HepG2 (cell line): ENCODE results near the gene RAX. TPM values are rescaled to one million over a fixed set of nuclear protein-coding genes. Genes with fewer than 3 reads are reported as not detected.

Source experiments
- ATAC-seq: fragments of 200-7000 bp; cut with Tn5 transposase; 3 replicates; pipeline ENCODE4 v1.9.1; 2020; ENCODE audit warnings: mild to moderate bottlenecking, moderate library complexity
- BruUV-seq: library from RNA; stranded (reverse); fragments of 400-500 nt; replicated peaks from 2 replicates; lab custom pipeline; 2021; lab: Mats Ljungman, UMichigan
- CTCF ChIA-PET: fragments of 300-600 bp; formaldehyde crosslinking; extraction: SDS; loops from one replicate; lab custom pipeline; 2021; ENCODE audit warnings: low total read pairs, inconsistent platforms, low intra/inter-chr PET ratio; lab: Yijun Ruan, JAX
- POLR2A ChIA-PET: fragments of 350-600 bp; sonication (Branson Sonifier 250); formaldehyde crosslinking; loops from one replicate; lab custom pipeline; 2020; ENCODE audit warnings: antibody characterized with exemption, inconsistent platforms; lab: Yijun Ruan, JAX
- DNase-seq: peaks from one replicate; pipeline ENCODE4 v3.0.0-alpha.2; 2015; ENCODE audit warnings: low spot score
- FAIRE-seq: peaks from 3 replicates; lab custom pipeline; 2011; peaks lifted over from hg19 to GRCh38; lab: Jason Lieb, UNC
- H2AFZ ChIP-seq: one replicate; pipeline ENCODE4 v1.6.1; 2011; ENCODE audit warnings: low read length, inconsistent platforms
- H3K27ac ChIP-seq: fragments of 300-600 bp; 3 replicates; pipeline ENCODE4 v1.8.0; 2011; ENCODE audit warnings: mixed run types, mild to moderate bottlenecking, mixed read lengths, low read length, inconsistent platforms; ENCODE audit not compliant: insufficient read depth; ENCODE audit errors: extremely low read length
- H3K27me3 ChIP-seq, 2 experiments: fragments of 200-600 bp in 1 of 2; 2 replicates in 1 of 2; 3 replicates in 1 of 2; pipeline versions ENCODE4 v1.6.0 to v1.8.0; 2011; ENCODE audit warnings: low read length in 2 of 2, mild to moderate bottlenecking in 2 of 2, moderate library complexity in 2 of 2, inconsistent platforms in 1 of 2; ENCODE audit not compliant: insufficient read depth in 2 of 2, control insufficient read depth in 1 of 2
- H3K36me3 ChIP-seq, 2 experiments: fragments of 200-600 bp in 1 of 2; replicated peaks in 1 of 2; 2 replicates in 1 of 2; 3 replicates in 1 of 2; pipeline versions ENCODE4 v1.5.1 to v1.8.0; 2011; ENCODE audit warnings: low read length in 2 of 2, inconsistent platforms in 1 of 2; ENCODE audit not compliant: insufficient read depth in 2 of 2, control insufficient read depth in 1 of 2
- H3K4me1 ChIP-seq: 2 replicates; pipeline ENCODE4 v1.5.1; 2012; ENCODE audit warnings: low read length, inconsistent platforms; ENCODE audit not compliant: insufficient read depth
- H3K4me2 ChIP-seq: 2 replicates; pipeline ENCODE4 v1.6.0; 2011; ENCODE audit warnings: low read depth, low read length, inconsistent platforms
- H3K4me3 ChIP-seq, 3 experiments: fragments of 200-600 bp in 1 of 3; sonication (generic), shearing (Covaris generic) in 1 of 3; replicated peaks in 1 of 3; 2 replicates each; pipeline ENCODE4 v1.5.1; 2011 to 2016; ENCODE audit warnings: low read length in 3 of 3, inconsistent platforms in 2 of 3, low read depth in 2 of 3, mild to moderate bottlenecking in 2 of 3, control low read depth in 1 of 3, mixed read lengths in 1 of 3; ENCODE audit not compliant: insufficient read depth in 1 of 3
- H3K79me2 ChIP-seq: one replicate; pipeline ENCODE4 v1.6.1; 2011; ENCODE audit warnings: low read length, inconsistent platforms; ENCODE audit not compliant: insufficient read depth
- H3K9ac ChIP-seq: 2 replicates; pipeline ENCODE4 v1.6.0; 2011; ENCODE audit warnings: mild to moderate bottlenecking, low read depth, low read length, inconsistent platforms; ENCODE audit not compliant: insufficient read depth
- H3K9me3 ChIP-seq: 2 replicates; pipeline ENCODE4 v1.5.1; 2012; ENCODE audit warnings: mild to moderate bottlenecking, low read length
- H4K20me1 ChIP-seq: 2 replicates; pipeline ENCODE4 v1.6.0; 2011; ENCODE audit warnings: inconsistent platforms, mild to moderate bottlenecking, low read length, moderate library complexity; ENCODE audit not compliant: insufficient read depth
- BORCS8-MEF2B ChIP-seq: sonication (generic); formaldehyde crosslinking; IDR thresholded peaks from 2 replicates; pipeline ENCODE4 v1.8.0; 2022; ENCODE audit warnings: mild to moderate bottlenecking, missing genetic modification reagents
- CEBPG ChIP-seq: IDR thresholded peaks from 2 replicates; pipeline ENCODE4 v1.6.1; 2016
- EHMT2 ChIP-seq: fragments of 200-600 bp; sonication (generic); IDR thresholded peaks from 2 replicates; pipeline ENCODE4 v1.7.0; 2017; ENCODE audit warnings: antibody characterized with exemption, low read depth, low read length, borderline replicate concordance
- EZH2 ChIP-seq: conservative IDR thresholded peaks from 2 replicates; pipeline ENCODE4 v1.6.1; 2012; ENCODE audit warnings: mild to moderate bottlenecking, low read depth, low read length, moderate library complexity
- GTF2F1 ChIP-seq: fragments of 150-350 bp; IDR thresholded peaks from 2 replicates; pipeline ENCODE4 v1.6.1; 2014; ENCODE audit warnings: low read length
- ZIK1 ChIP-seq: sonication (generic); formaldehyde crosslinking; IDR thresholded peaks from 2 replicates; pipeline ENCODE4 v1.5.0; 2020; ENCODE audit warnings: mild to moderate bottlenecking, low read depth, missing genetic modification reagents, borderline replicate concordance
- WGBS: methylation state at CpG from one replicate; pipeline ENCODE4 v1.1.6; 2017; ENCODE audit warnings: low lambda C conversion rate; 5-methylcytosine and 5-hydroxymethylcytosine counted together
- in situ Hi-C: cut with HindIII; loops from 2 replicates; pipeline ENCODE4 v1.10.0; 2017; ENCODE audit warnings: low pct_unique_long_range_greater_than_20kb; ENCODE audit not compliant: extremely low pct_ligation_motif_present
- intact Hi-C: fragments of 100-400 bp; cut with micrococcal nuclease; formaldehyde crosslinking; loops from one replicate; pipeline ENCODE4 v1.10.0; 2022; ENCODE audit not compliant: unreplicated experiment
- polyA plus RNA-seq, 8 experiments: library from polyadenylated mRNA; depleted of rRNA in 3 of 8; stranded (reverse) in 7 of 8; unstranded in 1 of 8; fragments of >200 nt; fragmentation: Illumina TruSeq in 4 of 8; extraction: Trizol in 4 of 8; gene quantifications; 2 replicates each; pipeline versions ENCODE4 v1.2.1 to v1.2.3, GENCODE V29; 2011 to 2016; ENCODE audit warnings: low read depth in 4 of 8, missing spikeins in 1 of 8, mixed read lengths in 1 of 8; ENCODE audit not compliant: insufficient read depth in 1 of 8
- total RNA-seq, 5 experiments: library from RNA; depleted of rRNA; stranded (reverse); fragments of >200 nt; fragmentation: Illumina TruSeq; extraction: Trizol; gene quantifications; 2 replicates each; pipeline ENCODE4 v1.2.3, GENCODE V29; 2016; ENCODE audit warnings: low read depth in 1 of 5

RAX gene
- total and polyA plus RNA-seq, 2 of the 13 experiments (the other 11 are each of a cell fraction or from before 2014, with no cell fraction given): not detected

- TF ChIP-seq CEBPG (CRISPR knock-in tag) (no peak), ZIK1 (CRISPR knock-in tag) (no peak), BORCS8-MEF2B (no peak), GTF2F1 (no peak)
- TF ChIP-seq, all 625 proteins: peak for 0
Observed at GRCh38 chr18:59268127-59268720, 5.0 kb downstream of the RAX start (continued).

GRCh38 chr18:59267503-59268126 is 5.6 kb downstream of the RAX start:
- H3K9ac ChIP-seq: no peak overlapping the region
- H4K20me1 ChIP-seq: no peaks in the 10 kb centered on the region
- peaks cover 9 to 77% of the 10 kb centered on the region in 2 experiments for H3K27me3 ChIP-seq
- intact Hi-C loops (loop anchor here (2.0 kb wide), 1 partner anchor 19 kb away; no protein-coding TSS in a partner anchor), in situ Hi-C loops (loop anchor here (10.0 kb wide), 1 partner anchor 183 kb away; no protein-coding TSS in a partner anchor)
- no peak overlapping the region for H3K4me2 ChIP-seq
- TF ChIP-seq EZH2 (0 out of 2 replicates have a peak, but pooled peaks have one; percentile 11), EHMT2 (no peak)
- FAIRE-seq: no peak
- no peaks in the 10 kb centered on the region for H3K79me2 ChIP-seq
- CTCF ChIA-PET: interaction anchor here (2.0 kb wide), 1 partner anchor 18 kb away, joined by 10 read pairs; no protein-coding TSS in a partner anchor
- no TSS peak for BruUV-seq
- no peaks in the 10 kb centered on the region for H3K36me3 ChIP-seq
- H3K4me3 ChIP-seq: no peak overlapping the region
- no peak overlapping the region for H3K27ac ChIP-seq
- DNase-seq: no peak
- POLR2A ChIA-PET: no interaction called here
- no peak for ATAC-seq
- WGBS: 26% methylated on average over 23 of the region's 41 CpGs
- no peak overlapping the region for H2AFZ ChIP-seq
- H3K4me1 ChIP-seq: no peaks in the 10 kb centered on the region
- H3K9me3 ChIP-seq: no peaks in the 10 kb centered on the region
